Natural killer cell (primary cell): Measurements from ENCODE around the gene SMYD2. TPM values are rescaled to one million over a fixed set of nuclear protein-coding genes. Genes with fewer than 3 reads are reported as not detected.

ENCODE experiments used
- ATAC-seq, 3 donors: fragments of 150-1000 bp in 2 of 3; fragments of 200-7000 bp in 1 of 3; cut with Tn5 transposase; 1 replicate in 1 of 3; 2 replicates in 2 of 3; pipeline ENCODE4 v1.10.0; 2021; ENCODE audit warnings: mild to moderate bottlenecking in 2 of 3, moderate library complexity in 2 of 3
- DNase-seq, 2 donors: peaks; one replicate each; pipeline versions ENCODE4 v3.0.0 to v3.0.0-alpha.2; 2013 to 2021; ENCODE audit warnings: mixed read lengths in 1 of 2
- H3K27ac ChIP-seq: one replicate; pipeline ENCODE4 v1.5.1; 2013; ENCODE audit warnings: mild to moderate bottlenecking, low read length
- H3K27me3 ChIP-seq: one replicate; pipeline ENCODE4 v1.6.1; 2013; ENCODE audit warnings: low read length; ENCODE audit not compliant: control insufficient read depth, insufficient read depth
- H3K36me3 ChIP-seq: one replicate; pipeline ENCODE4 v1.6.1; 2013; ENCODE audit warnings: low read length; ENCODE audit not compliant: control insufficient read depth, insufficient read depth
- H3K4me1 ChIP-seq: one replicate; pipeline ENCODE4 v1.6.1; 2013; ENCODE audit warnings: low read length; ENCODE audit not compliant: control insufficient read depth, insufficient read depth
- H3K4me3 ChIP-seq: one replicate; pipeline ENCODE4 v1.5.1; 2013; ENCODE audit warnings: low read length
- H3K9me3 ChIP-seq: one replicate; pipeline ENCODE4 v1.6.1; 2013; ENCODE audit warnings: low read length; ENCODE audit not compliant: control insufficient read depth, insufficient read depth
- H3K27ac Mint-ChIP-seq, 2 donors: one replicate each; pipeline ENCODE4 v1.8.0; 2022; ENCODE audit warnings: mild to moderate bottlenecking in 2 of 2, mixed read lengths in 2 of 2, moderate library complexity in 1 of 2
- H3K27me3 Mint-ChIP-seq, 2 donors: one replicate each; pipeline ENCODE4 v1.8.0; 2022; ENCODE audit warnings: low read depth in 2 of 2, mixed read lengths in 2 of 2
- H3K36me3 Mint-ChIP-seq: one replicate; pipeline ENCODE4 v1.8.0; 2022; ENCODE audit warnings: mixed read lengths
- H3K4me1 Mint-ChIP-seq, 2 donors: one replicate each; pipeline ENCODE4 v1.8.0; 2022; ENCODE audit warnings: mixed read lengths in 2 of 2
- H3K4me3 Mint-ChIP-seq: one replicate; pipeline ENCODE4 v1.8.0; 2022; ENCODE audit warnings: mild to moderate bottlenecking, moderate library complexity, mixed read lengths
- H3K9me3 Mint-ChIP-seq, 2 donors: one replicate each; pipeline ENCODE4 v1.8.0; 2022; ENCODE audit warnings: mixed read lengths in 2 of 2
- WGBS: methylation state at CpG from one replicate; pipeline ENCODE4 v1.1.7; 2013; ENCODE audit warnings: missing lambda C conversion rate; ENCODE audit not compliant: insufficient coverage; 5-methylcytosine and 5-hydroxymethylcytosine counted together
- intact Hi-C: fragments of 100-400 bp; cut with micrococcal nuclease; formaldehyde crosslinking; loops from one replicate; pipeline ENCODE4 v1.14.2; 2022
- total RNA-seq, 4 donors: library from RNA; stranded (reverse); fragments of 120-200 nt in 1 of 4; gene quantifications; one replicate each; pipeline versions ENCODE4 v1.2.3 to v1.2.4, GENCODE V29; 2013 to 2022
- TF ChIP-seq, protein P1 (sequence below): fragments of 200-600 bp; IDR thresholded peaks from one replicate; pipeline ENCODE4 v1.8.0; 2022; ENCODE audit warnings: antibody characterized with exemption

The SMYD2 gene
- total RNA-seq, 3 donors from 2014 or later (not counting 1 experiment from before 2014, with no cell fraction given), result 23.1 to 27.8 (median 26.9) TPM

DNA sequence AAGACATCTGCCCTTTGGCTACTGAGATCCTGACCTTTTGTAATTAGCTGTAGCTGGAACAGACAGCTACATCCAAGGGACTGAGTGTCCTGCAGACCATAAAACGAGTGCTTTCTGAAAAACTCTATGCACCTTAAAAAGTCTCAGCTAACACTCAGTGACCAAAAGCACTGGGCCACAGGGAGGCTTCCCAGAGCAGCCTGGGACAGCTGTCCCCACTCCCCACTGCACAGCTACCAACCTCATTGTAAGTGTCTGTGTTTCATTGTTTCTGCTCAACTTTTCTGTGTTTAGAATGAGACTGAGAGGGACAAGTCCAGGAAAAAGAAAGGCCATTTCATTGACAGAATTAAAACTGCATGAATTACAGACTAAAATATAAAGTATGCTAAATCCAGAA, 80.7 kb downstream of the SMYD2 start:
- H3K4me3 Mint-ChIP-seq, result no peak overlapping the region
- TF ChIP-seq, protein P1, sequence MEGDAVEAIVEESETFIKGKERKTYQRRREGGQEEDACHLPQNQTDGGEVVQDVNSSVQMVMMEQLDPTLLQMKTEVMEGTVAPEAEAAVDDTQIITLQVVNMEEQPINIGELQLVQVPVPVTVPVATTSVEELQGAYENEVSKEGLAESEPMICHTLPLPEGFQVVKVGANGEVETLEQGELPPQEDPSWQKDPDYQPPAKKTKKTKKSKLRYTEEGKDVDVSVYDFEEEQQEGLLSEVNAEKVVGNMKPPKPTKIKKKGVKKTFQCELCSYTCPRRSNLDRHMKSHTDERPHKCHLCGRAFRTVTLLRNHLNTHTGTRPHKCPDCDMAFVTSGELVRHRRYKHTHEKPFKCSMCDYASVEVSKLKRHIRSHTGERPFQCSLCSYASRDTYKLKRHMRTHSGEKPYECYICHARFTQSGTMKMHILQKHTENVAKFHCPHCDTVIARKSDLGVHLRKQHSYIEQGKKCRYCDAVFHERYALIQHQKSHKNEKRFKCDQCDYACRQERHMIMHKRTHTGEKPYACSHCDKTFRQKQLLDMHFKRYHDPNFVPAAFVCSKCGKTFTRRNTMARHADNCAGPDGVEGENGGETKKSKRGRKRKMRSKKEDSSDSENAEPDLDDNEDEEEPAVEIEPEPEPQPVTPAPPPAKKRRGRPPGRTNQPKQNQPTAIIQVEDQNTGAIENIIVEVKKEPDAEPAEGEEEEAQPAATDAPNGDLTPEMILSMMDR, result no peak
- Histone ChIP-seq H3K27ac (no peak overlapping the region), H3K36me3 (no peaks in the 10 kb centered on the region), H3K9me3 (no peaks in the 10 kb centered on the region), H3K4me3 (no peak overlapping the region), H3K4me1 (no peaks in the 10 kb centered on the region), H3K27me3 (no peaks in the 10 kb centered on the region)
- no peaks in the 10 kb centered on the region for H3K36me3 Mint-ChIP-seq
- H3K27ac Mint-ChIP-seq, result no peak overlapping the region
- whole genome bisulfite sequencing, result 70% methylated on average over 1 of the region's 1 CpG
- H3K4me1 Mint-ChIP-seq, result no peaks in the 10 kb centered on the region
- no peaks in the 10 kb centered on the region for H3K9me3 Mint-ChIP-seq
- DNase-seq, result no peak
- ATAC-seq, result no peak
- peaks cover 15 to 43% of the 10 kb centered on the region in 2 donors for H3K27me3 Mint-ChIP-seq
- intact Hi-C loops, result no loop called here

DNA sequence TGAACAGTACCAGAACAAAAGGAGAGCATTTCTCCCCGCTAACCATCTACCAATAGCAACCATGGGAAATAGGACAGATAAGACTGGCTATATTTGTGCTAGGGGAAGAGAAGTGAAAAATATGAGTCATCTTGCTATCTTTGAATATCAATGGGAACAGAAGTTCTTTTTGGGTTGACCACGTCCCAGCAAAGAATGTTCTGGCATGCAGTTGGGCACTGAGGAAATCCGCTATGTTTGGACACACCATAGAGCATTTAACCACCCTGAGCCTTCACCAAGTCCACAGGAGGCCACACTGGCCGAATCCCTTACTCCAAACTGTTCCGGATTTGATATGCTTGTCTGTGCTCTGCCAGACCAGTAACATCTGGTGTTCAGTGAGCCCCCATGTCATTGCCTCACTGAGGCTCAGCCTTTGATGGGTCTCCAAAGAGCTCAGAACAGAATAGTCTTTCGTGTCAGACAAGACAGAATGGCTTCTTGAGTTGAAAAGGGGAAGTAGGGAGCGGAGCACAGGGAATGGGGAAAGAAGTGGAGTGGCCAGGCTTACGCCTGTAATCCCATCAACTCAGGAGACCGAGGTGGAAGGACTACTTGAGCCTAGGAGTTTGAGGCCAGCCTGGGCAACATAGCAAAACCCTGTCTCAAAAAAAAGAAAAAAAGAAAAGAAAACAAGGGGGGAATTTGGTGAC, 81.4 kb downstream of the SMYD2 start:
- no peak for DNase-seq
- no peak overlapping the region for H3K27ac ChIP-seq
- H3K27ac Mint-ChIP-seq, result no peak overlapping the region
- peaks cover 11 to 47% of the 10 kb centered on the region in 2 donors for H3K27me3 Mint-ChIP-seq
- no peaks in the 10 kb centered on the region for H3K4me1 ChIP-seq
- no peak overlapping the region for H3K4me3 ChIP-seq
- H3K4me1 Mint-ChIP-seq, result no peaks in the 10 kb centered on the region
- no peaks in the 10 kb centered on the region for H3K27me3 ChIP-seq
- H3K9me3 Mint-ChIP-seq, result no peaks in the 10 kb centered on the region
- no peaks in the 10 kb centered on the region for H3K36me3 ChIP-seq
- H3K9me3 ChIP-seq, result no peaks in the 10 kb centered on the region
- ATAC-seq, result no peak
- WGBS, result 67% methylated on average over 8 of the region's 9 CpGs
- no peak overlapping the region for H3K4me3 Mint-ChIP-seq
- TF ChIP-seq, protein P1, result no peak
- intact Hi-C loops, result no loop called here
- H3K36me3 Mint-ChIP-seq, result no peaks in the 10 kb centered on the region

DNA sequence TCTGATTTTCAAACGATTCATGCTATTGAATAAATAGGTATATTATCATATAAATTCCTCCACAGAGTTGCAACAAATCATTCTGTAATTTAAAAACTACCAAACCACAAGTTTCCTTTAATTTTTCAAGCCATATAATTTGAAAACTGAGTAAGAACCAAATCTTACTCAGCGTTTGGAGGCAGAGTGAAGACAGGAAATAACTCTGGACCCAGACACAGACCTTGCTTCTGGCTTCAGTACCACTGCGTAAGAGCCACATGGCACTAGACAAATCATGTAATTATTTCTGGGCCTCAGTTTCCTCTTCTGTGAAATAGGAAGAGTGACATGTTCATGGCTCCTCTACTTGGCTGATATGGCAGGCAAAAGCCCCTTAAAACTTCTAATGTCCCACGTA, 82.4 kb downstream of the SMYD2 start:
- intact Hi-C loops, result no loop called here

More for the DNA sequence above, 82.4 kb downstream of the SMYD2 start:
- H3K27ac Mint-ChIP-seq, result no peak overlapping the region
- Histone ChIP-seq H3K9me3 (no peaks in the 10 kb centered on the region), H3K4me3 (no peak overlapping the region), H3K27ac (no peak overlapping the region), H3K36me3 (no peaks in the 10 kb centered on the region), H3K4me1 (no peaks in the 10 kb centered on the region), H3K27me3 (no peaks in the 10 kb centered on the region)
- DNase-seq, result no peak
- WGBS, result 61% methylated on average over 3 of the region's 4 CpGs
- no peak for ATAC-seq
- peaks cover 11 to 51% of the 10 kb centered on the region in 2 donors for H3K27me3 Mint-ChIP-seq
- H3K4me3 Mint-ChIP-seq, result no peak overlapping the region
- TF ChIP-seq, protein P1, result no peak
- H3K36me3 Mint-ChIP-seq, result no peaks in the 10 kb centered on the region
- no peaks in the 10 kb centered on the region for H3K4me1 Mint-ChIP-seq
- H3K9me3 Mint-ChIP-seq, result no peaks in the 10 kb centered on the region
